K562 (cell line): ENCODE results near the gene ATXN7. TPM values are rescaled to one million over a fixed set of nuclear protein-coding genes. Genes with fewer than 3 reads are reported as not detected.

ENCODE experiments used
- DMBX1 ChIP-seq: fragments of 250-450 bp; sonication (Bioruptor Pico); IDR thresholded peaks from 2 replicates; pipeline ENCODE4 v1.8.0; 2022; ENCODE audit warnings: inconsistent platforms, mild to moderate bottlenecking, moderate library complexity, borderline replicate concordance
- FOXK2 ChIP-seq, 2 experiments: fragments of 450-650 bp; IDR thresholded peaks in 1 of 2; conservative IDR thresholded peaks in 1 of 2; 2 replicates each; pipeline ENCODE4 v1.6.1; 2016; ENCODE audit warnings: low read depth in 2 of 2, mild to moderate bottlenecking in 1 of 2
- GABPA ChIP-seq: fragments of 200-800 bp; sonication (Bioruptor generic); conservative IDR thresholded peaks from 2 replicates; pipeline ENCODE4 v1.6.1; 2016; ENCODE audit warnings: low read depth, missing genetic modification characterization, missing compliant biosample characterization
- KDM4B ChIP-seq, 2 experiments: fragments of 450-650 bp in 1 of 2; sonication (generic) in 1 of 2; IDR thresholded peaks; 2 replicates each; pipeline ENCODE4 v1.6.1; 2016 to 2017; ENCODE audit warnings: borderline replicate concordance in 2 of 2, antibody characterized with exemption in 1 of 2, low read depth in 1 of 2, mild to moderate bottlenecking in 1 of 2
- NUFIP1 ChIP-seq: fragments of 450-650 bp; IDR thresholded peaks from 2 replicates; pipeline ENCODE4 v1.6.1; 2018; ENCODE audit not compliant: partially characterized antibody
- PHTF2 ChIP-seq: fragments of 250-450 bp; sonication (Bioruptor Pico); IDR thresholded peaks from 2 replicates; pipeline ENCODE4 v1.5.0; 2021; ENCODE audit warnings: mild to moderate bottlenecking
- POLR2AphosphoS5 ChIP-seq: IDR thresholded peaks from 2 replicates; pipeline ENCODE4 v1.6.1; 2011; ENCODE audit warnings: mild to moderate bottlenecking, low read depth, low read length, moderate library complexity; ENCODE audit not compliant: control insufficient read depth, insufficient read depth
- RFX7 ChIP-seq: fragments of 250-450 bp; sonication (Bioruptor Pico); IDR thresholded peaks from 2 replicates; pipeline ENCODE4 v1.5.1; 2021; ENCODE audit warnings: mild to moderate bottlenecking
- SETDB1 ChIP-seq: IDR thresholded peaks from one replicate; pipeline ENCODE4 v1.6.1; 2012; ENCODE audit warnings: low read length, control low read depth, inconsistent platforms
- ZNF707 ChIP-seq: fragments of 250-450 bp; sonication (Bioruptor Pico); conservative IDR thresholded peaks from 2 replicates; pipeline ENCODE4 v1.8.0; 2022; ENCODE audit warnings: inconsistent platforms, mild to moderate bottlenecking, moderate library complexity
- ZSCAN32 ChIP-seq: fragments of 450-650 bp; formaldehyde crosslinking; IDR thresholded peaks from 2 replicates; pipeline ENCODE4 v1.4.0; 2020; ENCODE audit warnings: mild to moderate bottlenecking, moderate library complexity
- polyA plus RNA-seq, 8 experiments: library from polyadenylated mRNA; depleted of rRNA in 4 of 8; stranded (reverse) in 5 of 8; unstranded in 3 of 8; fragments of >200 nt; fragmentation: Nextera tagmentation in 2 of 8; fragmentation: Illumina TruSeq in 1 of 8; extraction: Ambion mirVana in 2 of 8; extraction: Trizol in 1 of 8; gene quantifications; 2 replicates each; pipeline versions ENCODE4 v1.2.1 to v1.2.3, GENCODE V29; 2011 to 2014; ENCODE audit warnings: inconsistent platforms in 1 of 8, missing spikeins in 1 of 8
- total RNA-seq, 7 experiments: library from RNA; depleted of rRNA in 6 of 7; stranded (reverse); fragments of >200 nt in 6 of 7; fragmentation: Illumina TruSeq in 2 of 7; extraction: Trizol in 2 of 7; gene quantifications; 2 replicates each; pipeline versions ENCODE4 v1.2.1 to v1.2.3, GENCODE V29; 2011 to 2021; ENCODE audit warnings: low replicate concordance in 1 of 7
- TF ChIP-seq, protein P1 (sequence below): sonication (generic); formaldehyde crosslinking; IDR thresholded peaks from 2 replicates; pipeline ENCODE4 v1.8.0; 2022; ENCODE audit warnings: missing genetic modification reagents, mild to moderate bottlenecking, moderate library complexity, borderline replicate concordance
- TF ChIP-seq, protein P2 (sequence below): fragments of 450-650 bp; formaldehyde crosslinking; IDR thresholded peaks from 2 replicates; pipeline ENCODE4 v1.4.0; 2020; ENCODE audit warnings: mild to moderate bottlenecking, mixed read lengths

ATXN7 gene
- total and polyA plus RNA-seq, 9 of the 15 experiments (the other 6 are each of a cell fraction or from before 2014, with no cell fraction given) = 0.41 to 9.2 (median 6.7) TPM

DNA sequence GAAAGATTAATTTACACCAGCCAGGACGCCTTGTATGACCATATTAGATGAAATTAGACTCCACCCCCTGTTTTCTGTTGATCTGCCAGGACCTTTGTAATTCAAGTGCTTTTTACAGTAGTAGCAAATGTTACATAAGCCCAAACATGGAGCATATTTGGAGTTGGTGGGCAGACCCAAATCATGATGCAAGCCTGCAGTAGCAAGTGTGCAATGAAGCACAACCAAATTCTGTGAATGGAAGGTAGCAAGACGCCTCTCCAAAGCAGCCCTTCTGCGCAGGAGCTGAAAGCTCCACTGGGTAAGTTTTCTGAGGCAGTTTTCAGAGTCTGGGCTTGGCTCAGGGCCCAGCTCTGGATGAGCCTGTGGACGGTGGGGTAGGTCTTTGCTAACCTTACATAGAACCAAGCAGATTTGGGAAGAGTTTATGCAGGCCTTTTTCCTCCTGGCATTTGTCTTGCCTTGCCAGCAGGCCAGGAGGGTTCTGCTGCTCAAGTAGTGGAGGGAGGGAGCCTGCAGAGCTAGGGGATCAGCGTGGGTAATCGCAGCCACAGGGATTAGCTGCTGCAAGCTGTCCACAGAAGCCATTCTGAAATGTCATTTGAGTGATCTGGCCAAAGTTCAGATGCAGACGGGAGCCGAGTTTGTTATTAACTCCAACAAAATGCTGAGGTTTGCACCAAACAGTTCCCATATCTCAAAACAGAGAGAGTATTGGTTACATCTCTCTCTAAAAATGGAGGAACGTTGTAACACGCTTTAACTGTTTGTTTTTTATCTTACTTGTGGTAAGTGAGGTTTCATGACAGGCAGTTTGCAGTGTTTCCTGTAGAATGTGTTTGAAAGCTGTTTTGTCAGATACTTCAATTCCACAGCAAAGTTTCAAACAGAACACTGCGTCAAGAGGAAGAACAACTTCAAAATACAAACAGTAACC lies 104.3 kb downstream of the ATXN7 start (continued):
- TF ChIP-seq RFX7 (no peak), POLR2AphosphoS5 (no peak), NUFIP1 (no peak), SETDB1 (no peak), DMBX1 (CRISPR knock-in tag) (no peak), GABPA (tag) (no peak), KDM4B (IDR thresholded peaks at IDR 0.05; ENCODE audit: borderline replicate concordance in 2 of 2, low read depth in 1 of 2) (no peak), PHTF2 (CRISPR knock-in tag) (no peak), ZNF707 (CRISPR knock-in tag) (no peak), ZSCAN32 (no peak), FOXK2 (conservative IDR thresholded peaks at IDR 0.05 in 1 of 2, IDR thresholded peaks at IDR 0.05 in 1 of 2; ENCODE audit: low read depth in 2 of 2) (0 out of 4 replicates have a peak, but pooled peaks of 1 of the 2 experiments have one; percentile 20)
- TF ChIP-seq, protein P1, sequence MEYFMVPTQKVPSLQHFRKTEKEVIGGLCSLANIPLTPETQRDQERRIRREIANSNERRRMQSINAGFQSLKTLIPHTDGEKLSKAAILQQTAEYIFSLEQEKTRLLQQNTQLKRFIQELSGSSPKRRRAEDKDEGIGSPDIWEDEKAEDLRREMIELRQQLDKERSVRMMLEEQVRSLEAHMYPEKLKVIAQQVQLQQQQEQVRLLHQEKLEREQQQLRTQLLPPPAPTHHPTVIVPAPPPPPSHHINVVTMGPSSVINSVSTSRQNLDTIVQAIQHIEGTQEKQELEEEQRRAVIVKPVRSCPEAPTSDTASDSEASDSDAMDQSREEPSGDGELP = no peak
- TF ChIP-seq, protein P2, sequence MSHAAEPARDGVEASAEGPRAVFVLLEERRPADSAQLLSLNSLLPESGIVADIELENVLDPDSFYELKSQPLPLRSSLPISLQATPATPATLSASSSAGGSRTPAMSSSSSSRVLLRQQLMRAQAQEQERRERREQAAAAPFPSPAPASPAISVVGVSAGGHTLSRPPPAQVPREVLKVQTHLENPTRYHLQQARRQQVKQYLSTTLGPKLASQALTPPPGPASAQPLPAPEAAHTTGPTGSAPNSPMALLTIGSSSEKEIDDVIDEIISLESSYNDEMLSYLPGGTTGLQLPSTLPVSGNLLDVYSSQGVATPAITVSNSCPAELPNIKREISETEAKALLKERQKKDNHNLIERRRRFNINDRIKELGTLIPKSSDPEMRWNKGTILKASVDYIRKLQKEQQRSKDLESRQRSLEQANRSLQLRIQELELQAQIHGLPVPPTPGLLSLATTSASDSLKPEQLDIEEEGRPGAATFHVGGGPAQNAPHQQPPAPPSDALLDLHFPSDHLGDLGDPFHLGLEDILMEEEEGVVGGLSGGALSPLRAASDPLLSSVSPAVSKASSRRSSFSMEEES (CRISPR knock-in tag) = no peak
